ENCODE data around the gene G0S2. TPM values are rescaled to one million over a fixed set of nuclear protein-coding genes. Genes with fewer than 3 reads are reported as not detected.

G0S2 gene
- total RNA-seq, 1 experiment from 2014 or later, result not detected

DNA sequence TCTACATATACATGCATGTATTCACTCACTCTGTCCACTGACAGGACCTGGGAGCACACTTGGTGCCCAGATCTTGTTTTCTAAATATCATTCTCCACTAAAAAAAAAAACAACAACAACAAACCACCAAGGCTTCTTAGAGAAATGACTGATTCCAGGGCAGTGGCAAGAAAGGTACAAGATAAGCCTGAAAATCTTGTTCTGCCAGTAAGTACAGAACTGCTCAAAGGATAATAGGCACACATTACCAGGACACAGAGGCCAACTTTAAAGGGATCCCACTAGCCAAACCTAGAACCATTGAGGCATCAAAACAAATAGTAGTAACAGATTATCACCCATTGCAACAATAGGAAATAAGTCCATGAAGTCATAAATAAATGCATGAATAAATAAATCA, 40.1 kb downstream of the G0S2 start:
- no peak for DNase-seq (ENCODE audit: low spot score)

- no peak for DNase-seq (ENCODE audit: low spot score)
These were observed 42.6 kb downstream of the G0S2 start for GRCh38 chr1:209717818-209718217.

DNA sequence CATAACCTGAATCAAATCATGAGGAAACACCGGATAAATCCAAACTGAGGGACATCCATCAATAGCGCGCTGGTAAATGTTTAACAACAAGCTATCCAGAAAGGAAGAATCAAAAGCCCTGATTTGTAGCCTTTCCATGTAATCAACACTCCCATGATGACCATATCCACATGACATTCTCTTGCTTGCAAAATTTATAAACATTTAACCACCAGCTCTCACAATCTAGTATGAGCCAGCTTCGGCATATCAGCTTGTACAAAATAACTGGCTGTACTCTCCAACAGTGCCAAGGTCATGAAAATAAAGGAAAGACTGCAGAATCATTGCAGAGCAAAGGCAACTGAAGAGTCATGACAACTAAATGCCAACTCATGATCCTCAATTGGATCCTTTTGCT, 45.1 kb downstream of the G0S2 start:
- DNase-seq (ENCODE audit: low spot score), result no peak

DNA sequence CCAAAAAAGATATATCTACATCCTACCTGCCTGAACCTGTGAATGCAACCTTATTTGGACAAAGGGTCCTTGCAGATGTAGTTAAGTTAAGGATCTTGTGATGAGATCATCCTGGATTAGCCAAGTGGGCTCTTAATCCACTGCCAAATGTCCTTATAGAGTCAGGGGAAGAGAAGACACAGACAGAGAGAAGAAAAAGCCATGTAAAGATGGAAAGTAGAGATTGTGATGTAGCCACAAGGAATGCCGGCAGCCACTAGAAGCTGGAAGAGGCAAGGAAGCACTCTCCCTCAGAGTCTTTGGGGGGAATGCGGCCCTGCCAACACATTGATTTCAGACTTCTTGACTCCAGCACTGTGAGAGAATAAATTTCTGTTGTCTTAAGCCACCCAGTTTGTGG, 45.6 kb downstream of the G0S2 start:
- no peak for DNase-seq (ENCODE audit: low spot score)

DNA sequence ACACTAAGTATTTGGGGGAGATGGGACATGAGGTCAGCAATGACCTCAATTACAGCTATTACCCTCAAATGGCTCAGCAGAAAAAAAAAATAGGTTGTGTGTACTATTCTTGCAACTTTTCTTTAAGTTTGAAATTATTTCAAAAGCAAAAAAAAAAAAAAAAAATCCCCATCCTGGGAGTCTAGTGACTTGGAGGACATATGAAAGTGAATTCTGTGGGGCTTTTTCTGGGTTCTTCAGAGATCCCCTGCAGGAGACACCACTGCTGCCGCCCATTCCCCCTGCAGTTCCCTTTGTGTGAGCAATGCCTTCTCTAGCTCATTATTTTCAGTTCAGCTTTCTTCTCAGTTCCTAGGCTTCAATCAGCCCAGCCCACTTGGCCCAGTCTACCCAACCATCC, 46.1 kb downstream of the G0S2 start:
- no peak for DNase-seq (ENCODE audit: low spot score)

DNA sequence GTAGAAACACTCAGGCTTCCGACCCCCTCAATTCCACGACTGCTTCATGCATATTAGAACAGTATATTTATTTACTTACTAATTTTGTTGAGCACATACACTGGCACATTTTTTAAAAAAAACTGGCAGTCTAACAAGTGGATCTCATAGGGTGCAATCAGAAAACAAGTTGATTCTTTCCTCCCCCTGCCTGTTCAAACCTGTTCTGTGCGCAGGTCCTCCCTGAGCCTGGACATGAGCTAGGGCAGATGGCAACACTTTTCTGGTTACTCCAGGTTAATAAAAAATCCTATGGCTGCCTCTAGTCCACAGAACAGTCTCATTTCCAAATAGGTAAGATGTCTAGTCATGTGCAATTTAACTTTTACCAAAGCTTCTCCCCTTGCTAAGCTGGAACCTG, 48.1 kb downstream of the G0S2 start:
- no peak for DNase-seq (ENCODE audit: low spot score)

DNA sequence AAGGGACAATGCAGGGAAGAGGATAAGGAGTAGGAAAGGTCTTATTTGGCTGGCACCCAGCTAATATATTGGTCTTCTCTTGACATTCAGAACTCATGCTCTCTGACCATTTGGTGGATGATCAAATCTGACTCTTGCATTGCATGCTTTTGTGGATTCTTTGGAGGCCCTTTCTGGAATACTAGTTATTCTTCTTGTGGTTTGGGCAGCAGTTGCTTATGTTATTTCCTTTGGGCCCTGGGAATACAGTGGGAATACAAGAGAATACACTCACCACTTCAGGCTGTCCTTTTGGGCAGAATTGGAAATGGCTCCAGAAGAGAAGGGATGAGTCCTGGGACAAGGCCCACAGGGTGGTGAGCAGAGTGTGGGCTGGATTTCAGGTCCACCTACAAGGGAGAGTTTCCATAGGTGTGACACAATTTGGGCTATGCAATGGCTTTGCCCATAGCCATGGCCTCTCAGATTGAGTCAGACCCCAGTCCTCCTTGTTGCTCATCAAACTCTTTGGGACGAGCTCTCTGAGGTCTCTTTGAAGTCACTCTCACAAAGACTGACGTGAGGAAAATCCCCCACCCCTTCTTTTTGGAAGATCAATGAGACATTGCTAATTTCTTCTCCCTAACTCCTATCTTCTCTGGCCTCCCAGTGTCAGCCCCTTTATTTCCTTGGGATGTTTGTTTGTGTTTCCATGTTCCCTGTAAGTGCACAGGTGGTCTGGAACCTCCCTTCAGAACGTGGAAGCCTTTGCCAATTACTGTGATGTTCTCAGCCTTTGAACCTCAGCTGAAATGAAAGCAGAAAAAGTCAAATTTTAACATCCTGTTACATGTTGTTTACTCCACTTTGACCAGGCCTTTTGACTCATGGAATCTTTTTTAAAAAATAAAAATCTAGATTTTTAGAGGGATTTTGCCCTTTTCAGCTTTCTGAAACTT, 48.8 kb downstream of the G0S2 start:
- no peak for DNase-seq (ENCODE audit: low spot score)

Other genes with a start within 250 kb of the G0S2 start
- gene CAMK1G, start 91.7 kb upstream of the G0S2 start, total RNA-seq (2014; rRNA removed; shearing (Covaris generic)), result not detected in 2 replicates
- gene LAMB3, start 23.0 kb upstream of the G0S2 start, total RNA-seq (2014; rRNA removed; shearing (Covaris generic)), result 7.0 and 13.7 TPM in 2 replicates
- gene HSD11B1, start 29.4 kb downstream of the G0S2 start, total RNA-seq (2014; rRNA removed; shearing (Covaris generic)), result 0.69 and 1.5 TPM in 2 replicates
- gene TRAF3IP3, start 80.6 kb downstream of the G0S2 start, total RNA-seq (2014; rRNA removed; shearing (Covaris generic)), result not detected in 2 replicates
- gene C1orf74, start 109.1 kb downstream of the G0S2 start, total RNA-seq (2014; rRNA removed; shearing (Covaris generic)), result 5.0 and 6.6 TPM in 2 replicates
- gene IRF6, start 130.7 kb downstream of the G0S2 start, total RNA-seq (2014; rRNA removed; shearing (Covaris generic)), result 0.02 TPM in 1 of 2 replicates, not detected in the other
- 12.1 and 15.9 TPM in 2 replicates for gene UTP25, start 152.6 kb downstream of the G0S2 start, total RNA-seq (2014; rRNA removed; shearing (Covaris generic))